Heart right ventricle (tissue), 16 donors: Measurements from ENCODE around the gene SIK2. TPM values are rescaled to one million over a fixed set of nuclear protein-coding genes. Genes with fewer than 3 reads are reported as not detected.

Experiments
- ATAC-seq, 8 donors: fragments of 200-7000 bp; cut with Tn5 transposase; one replicate each; pipeline ENCODE4 v1.9.1; 2020; ENCODE audit warnings: mild to moderate bottlenecking in 8 of 8, moderate library complexity in 8 of 8, moderate number of reproducible peaks in 1 of 8
- DNase-seq, 2 donors: peaks; one replicate each; pipeline ENCODE4 v3.0.0-alpha.2; 2020
- H3K27ac ChIP-seq, 10 donors: fragments of 200-600 bp; sonication (generic) in 2 of 10; one replicate each; pipeline versions ENCODE4 v1.5.0 to v1.8.0; 2020 to 2022; ENCODE audit warnings: mild to moderate bottlenecking in 3 of 10
- H3K27me3 ChIP-seq, 7 donors: fragments of 200-600 bp; one replicate each; pipeline ENCODE4 v1.8.0; 2021 to 2022; ENCODE audit warnings: mild to moderate bottlenecking in 2 of 7
- H3K36me3 ChIP-seq, 9 donors: fragments of 200-600 bp; sonication (generic) in 1 of 9; one replicate each; pipeline versions ENCODE4 v1.5.0 to v1.8.0; 2020 to 2022; ENCODE audit warnings: mild to moderate bottlenecking in 2 of 9
- H3K4me1 ChIP-seq, 9 donors: fragments of 200-600 bp; sonication (generic) in 1 of 9; one replicate each; pipeline versions ENCODE4 v1.5.0 to v1.8.0; 2020 to 2022; ENCODE audit warnings: mild to moderate bottlenecking in 4 of 9
- H3K4me3 ChIP-seq, 10 donors: fragments of 200-600 bp; sonication (generic) in 2 of 10; one replicate each; pipeline versions ENCODE4 v1.5.0 to v1.8.0; 2020 to 2022; ENCODE audit warnings: mild to moderate bottlenecking in 7 of 10, moderate library complexity in 2 of 10
- H3K9me3 ChIP-seq, 11 donors: fragments of 200-600 bp in 10 of 11; sonication (generic) in 2 of 11; one replicate each; pipeline versions ENCODE4 v1.5.0 to v1.8.0; 2013 to 2022; ENCODE audit warnings: mild to moderate bottlenecking in 2 of 11, control low read depth in 1 of 11, moderate library complexity in 1 of 11
- CTCF ChIP-seq, 9 donors: fragments of 200-600 bp; sonication (generic) in 2 of 9; IDR thresholded peaks; one replicate each; pipeline versions ENCODE4 v1.5.0 to v1.8.0; 2021 to 2022; ENCODE audit warnings: antibody characterized with exemption in 9 of 9, mild to moderate bottlenecking in 5 of 9, moderate library complexity in 1 of 9
- WGBS, 2 donors: extraction: QIAGEN DNeasy Blood & Tissue Kit; methylation state at CpG; one replicate each; pipeline ENCODE4 v1.1.7; 2013; ENCODE audit warnings: inconsistent platforms in 1 of 2; 5-methylcytosine and 5-hydroxymethylcytosine counted together
- intact Hi-C, 10 donors: fragments of 100-400 bp; cut with DNase I; formaldehyde crosslinking; loops; one replicate each; pipeline versions ENCODE4 v1.11.1 to v1.14.2; 2022
- polyA plus RNA-seq, 2 donors: library from polyadenylated mRNA; stranded (reverse); fragments of 200-250 nt; gene quantifications; one replicate each; pipeline ENCODE4 v1.2.3, GENCODE V29; 2013
- total RNA-seq, 10 donors: library from RNA; stranded (reverse); fragmentation: NEBNext Ultra II Directional in 3 of 10; extraction: Animal tissue kit (Norgen Biotek cat#: 25700) in 3 of 10; gene quantifications; one replicate each; pipeline versions ENCODE4 v1.2.1 to v1.2.4, GENCODE V29; 2021 to 2023
- donor health status: Arrhythmogenic right ventricular cardiomyopathy.
- donor health status: ischemic (EF 13 %, LVEDD 7.1; RV severe dilation, severe dysfunction).
- donor health status: healthy with polysubstance abuse.
- donor health status: DM: no; HTN: yes; CAD: no.
- donor health status: DM: no; HTN: no; CAD: no.
- donor health status: ischemic (EF 25% LVEDD 6.9; RV normal size, moderate dysfunction).
- donor health status: ischemic (EF 25% LVEDD 5.7; RV mildly dilated, moderate dysfunction).
- donor health status: healthy.
- donor health status: DM: yes; HTN: yes; CAD: no.
- donor health status: Ischemic cardiomyopathy.
- donor health status: ischemic (EF 35%, LVEDD 5.7; RV mildly dilated, moderate dysfunction).
- donor health status: nonischemic (EF 11% LVEDD 7.7; RV severe dilation, severe dysfunction).
- donor health status: DM: yes; HTN: yes; CAD: no.
- donor health status: PGD.
- donor health status: ischemic (EF 29% LVEDD 5.4; RV normal size, mild dysfunction).
- donor health status: nonischemic (EF 23%, LVEDD 6.1; RV moderate dilation, normal function).

Gene SIK2
- total and polyA plus RNA-seq, 12 donors: 4.1 to 41.6 (median 28.8) TPM

GRCh38 chr11:111633248-111633647, 31.0 kb downstream of the SIK2 start:
- peaks cover 0 to 27% (median 0%) of the 10 kb centered on the region in 9 donors for H3K36me3 ChIP-seq
- no peak overlapping the region for H3K4me3 ChIP-seq
- DNase-seq (no peak), ATAC-seq (no peak)
- intact Hi-C loops: no loop called here
- no peaks in the 10 kb centered on the region for H3K9me3 ChIP-seq
- WGBS, 2 donors: 49 to 53% methylated on average over 3 of the region's 3 CpGs
- H3K27ac ChIP-seq: peak overlapping the region in 3 of 10 donors; percentile 12 to 59 (median 49)
- no peak for TF ChIP-seq CTCF (IDR thresholded peaks at IDR 0.05)
- H3K4me1 ChIP-seq: peaks cover 2 to 69% (median 56%) of the 10 kb centered on the region in 9 donors
- H3K27me3 ChIP-seq: no peaks in the 10 kb centered on the region

DNA sequence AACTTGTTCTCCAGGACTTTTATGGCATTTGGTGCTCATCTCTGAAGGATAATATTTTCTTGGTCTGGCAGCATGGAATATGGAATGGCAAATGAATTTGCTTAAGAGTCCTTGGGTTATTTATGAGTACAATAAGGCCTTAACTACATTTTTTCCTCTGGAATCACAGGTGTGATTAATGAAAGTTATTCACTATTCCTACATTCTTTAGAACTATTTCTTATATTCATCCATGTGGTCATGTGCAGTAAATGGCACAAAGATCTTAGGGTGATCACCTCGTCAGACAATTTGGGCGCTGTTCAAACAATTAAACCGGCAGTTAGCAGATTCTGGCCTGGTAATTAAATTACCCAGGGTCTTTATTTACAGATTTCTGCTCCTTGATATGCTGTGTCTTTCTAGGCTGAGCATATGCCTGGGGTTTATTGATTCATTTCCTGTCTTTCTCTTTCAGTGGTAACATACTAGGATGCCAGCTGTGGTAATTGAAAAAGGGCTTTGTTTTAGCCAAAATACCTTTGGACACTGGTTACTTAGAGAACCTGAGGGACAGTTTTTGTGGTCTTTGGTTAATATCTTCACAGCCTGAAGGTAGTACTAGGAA, 31.6 kb downstream of the SIK2 start:
- intact Hi-C loops: no loop called here
- TF ChIP-seq CTCF (IDR thresholded peaks at IDR 0.05): no peak
- peak overlapping the region in 3 of 10 donors; percentile 12 to 59 (median 49) for H3K27ac ChIP-seq
- H3K4me3 ChIP-seq: no peak overlapping the region
- ATAC-seq: no peak
- no peak for DNase-seq
- no peaks in the 10 kb centered on the region for H3K9me3 ChIP-seq
- no peaks in the 10 kb centered on the region for H3K27me3 ChIP-seq
- peaks cover 2 to 70% (median 56%) of the 10 kb centered on the region in 9 donors for H3K4me1 ChIP-seq
- WGBS, 2 donors: 53 to 59% methylated on average over 3 of the region's 3 CpGs
- H3K36me3 ChIP-seq: peaks cover 0 to 25% (median 0%) of the 10 kb centered on the region in 9 donors

GRCh38 chr11:111634981-111635705, 32.9 kb downstream of the SIK2 start:
- Histone ChIP-seq H3K4me3 (no peak overlapping the region), H3K27ac (peak overlapping the region in 8 of 10 donors; percentile 14 to 63 (median 44)), H3K9me3 (no peaks in the 10 kb centered on the region), H3K27me3 (no peaks in the 10 kb centered on the region), H3K4me1 (peaks cover 2 to 83% (median 65%) of the 10 kb centered on the region in 9 donors), H3K36me3 (peaks cover 0 to 12% (median 0%) of the 10 kb centered on the region in 9 donors)
- 57 to 61% methylated on average over 5 of the region's 5 CpGs for WGBS, 2 donors
- DNase-seq (no peak), ATAC-seq (peak in 5 of 8 donors; percentile 30 to 61 (median 54))
- intact Hi-C loops: no loop called here
- no peak for TF ChIP-seq CTCF (IDR thresholded peaks at IDR 0.05)

DNA sequence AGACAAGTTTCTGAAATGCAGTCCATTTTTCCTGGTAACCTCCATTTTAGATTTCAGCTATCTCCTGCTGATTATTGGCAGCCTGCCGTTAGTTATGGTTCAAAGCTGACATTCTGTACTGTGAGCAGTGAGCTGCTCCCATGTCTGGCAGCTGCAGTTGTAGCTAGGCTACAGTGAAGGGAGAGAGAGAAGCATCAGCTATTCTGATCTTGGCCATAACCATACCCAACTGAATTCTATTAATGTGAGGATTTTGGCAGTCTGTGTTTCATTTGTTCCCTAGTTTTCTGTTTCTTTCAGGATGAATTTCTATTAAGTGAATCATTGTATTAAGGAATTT, 33.4 kb downstream of the SIK2 start:
- peak overlapping the region in 1 of 10 donors; percentile 2 for H3K4me3 ChIP-seq
- H3K9me3 ChIP-seq: no peaks in the 10 kb centered on the region
- intact Hi-C loops: no loop called here
- peak overlapping the region in 8 of 10 donors; percentile 14 to 63 (median 44) for H3K27ac ChIP-seq
- H3K36me3 ChIP-seq: peaks cover 0 to 10% (median 0%) of the 10 kb centered on the region in 9 donors
- H3K4me1 ChIP-seq: peaks cover 2 to 84% (median 68%) of the 10 kb centered on the region in 9 donors
- H3K27me3 ChIP-seq: no peaks in the 10 kb centered on the region
- WGBS, 2 donors: 15 to 30% methylated on average over 1 of the region's 1 CpG
- TF ChIP-seq CTCF (IDR thresholded peaks at IDR 0.05): no peak
- ATAC-seq (peak; percentile 86 to 97 (median 89)), DNase-seq (peak in 1 of 2 donors; percentile 62)
